ENCODE results near the gene OGDH.

OGDH gene

GRCh38 chr7:44617225-44617890 lies 10.9 kb downstream of the OGDH start:
- H3K9me3 Mint-ChIP-seq = no peaks in the 10 kb centered on the region
- H3K4me3 Mint-ChIP-seq = no peak overlapping the region
- CTCF ChIA-PET = interaction anchor here (0.7 to 1.4 kb wide), 4 partner anchors 10 to 230 kb away, joined by 3 to 4 read pairs (median 4); partner anchors contain the start of gene H2AZ2
- peaks cover 32% of the 10 kb centered on the region for H3K36me3 Mint-ChIP-seq
- H3K27me3 Mint-ChIP-seq = no peaks in the 10 kb centered on the region
- DNase-seq = no peak
- peak overlapping the region; percentile 77 for H3K27ac Mint-ChIP-seq
- H3K4me1 Mint-ChIP-seq = peaks cover 72% of the 10 kb centered on the region

- no peaks in the 10 kb centered on the region for H3K9me3 Mint-ChIP-seq
- no peak overlapping the region for H3K4me3 Mint-ChIP-seq
- H3K27me3 Mint-ChIP-seq = no peaks in the 10 kb centered on the region
- CTCF ChIA-PET = interaction anchor here (0.7 kb wide), 1 partner anchor 133 kb away, joined by 3 read pairs; no protein-coding TSS in a partner anchor
- peaks cover 33% of the 10 kb centered on the region for H3K36me3 Mint-ChIP-seq
- peaks cover 79% of the 10 kb centered on the region for H3K4me1 Mint-ChIP-seq
- peak overlapping the region; percentile 77 for H3K27ac Mint-ChIP-seq
- no peak for DNase-seq
These were observed 11.6 kb downstream of the OGDH start for GRCh38 chr7:44618045-44618444.

- peaks cover 36% of the 10 kb centered on the region for H3K36me3 Mint-ChIP-seq
- peak overlapping the region; percentile 34 for H3K27ac Mint-ChIP-seq
- H3K9me3 Mint-ChIP-seq = no peaks in the 10 kb centered on the region
- H3K4me1 Mint-ChIP-seq = peaks cover 86% of the 10 kb centered on the region
- CTCF ChIA-PET = interaction anchor here (0.6 kb wide), 1 partner anchor 13 kb away, joined by 3 read pairs; no protein-coding TSS in a partner anchor
- H3K4me3 Mint-ChIP-seq = no peak overlapping the region
- H3K27me3 Mint-ChIP-seq = no peaks in the 10 kb centered on the region
- no peak for DNase-seq
These were observed 12.3 kb downstream of the OGDH start for GRCh38 chr7:44618753-44619152.

- Mint-ChIP-seq H3K27me3 (no peaks in the 10 kb centered on the region), H3K27ac (peak overlapping the region; percentile 55), H3K4me3 (no peak overlapping the region), H3K4me1 (peaks cover 92% of the 10 kb centered on the region), H3K9me3 (no peaks in the 10 kb centered on the region), H3K36me3 (peaks cover 48% of the 10 kb centered on the region)
- DNase-seq = no peak
- CTCF ChIA-PET = interaction anchor here (1.1 kb wide), 1 partner anchor 236 kb away, joined by 3 read pairs; no protein-coding TSS in a partner anchor
These were observed 14.8 kb downstream of the OGDH start for GRCh38 chr7:44621034-44621749.

- DNase-seq = no peak
- Mint-ChIP-seq H3K9me3 (no peaks in the 10 kb centered on the region), H3K4me3 (no peak overlapping the region), H3K4me1 (peaks cover 96% of the 10 kb centered on the region), H3K27me3 (no peaks in the 10 kb centered on the region), H3K36me3 (peaks cover 52% of the 10 kb centered on the region), H3K27ac (peak overlapping the region; percentile 55)
- CTCF ChIA-PET = no interaction called here
These were observed 15.3 kb downstream of the OGDH start for GRCh38 chr7:44621750-44622103.

- Mint-ChIP-seq H3K4me3 (no peak overlapping the region), H3K27me3 (no peaks in the 10 kb centered on the region), H3K36me3 (peaks cover 52% of the 10 kb centered on the region), H3K9me3 (no peaks in the 10 kb centered on the region), H3K4me1 (peaks cover 90% of the 10 kb centered on the region), H3K27ac (peak overlapping the region; percentile 92)
- CTCF ChIA-PET = no interaction called here
- DNase-seq = peak; percentile 52
These were observed 16.1 kb downstream of the OGDH start for GRCh38 chr7:44622342-44623151.

GRCh38 chr7:44624318-44624717 lies 17.9 kb downstream of the OGDH start:
- Mint-ChIP-seq H3K4me3 (no peak overlapping the region), H3K4me1 (peaks cover 78% of the 10 kb centered on the region), H3K36me3 (peaks cover 50% of the 10 kb centered on the region), H3K27ac (peak overlapping the region; percentile 92), H3K9me3 (no peaks in the 10 kb centered on the region), H3K27me3 (no peaks in the 10 kb centered on the region)
- no peak for DNase-seq
- CTCF ChIA-PET = interaction anchor here (1.0 to 3.7 kb wide), 2 partner anchors 9 to 15 kb away, joined by 3 to 13 read pairs; no protein-coding TSS in a partner anchor

- CTCF ChIA-PET = interaction anchor here (0.7 to 3.7 kb wide), 3 partner anchors 10 to 172 kb away, joined by 4 to 13 read pairs (median 4); no protein-coding TSS in a partner anchor
These were observed 19.4 kb downstream of the OGDH start for GRCh38 chr7:44625526-44626471.

GRCh38 chr7:44626620-44627019 lies 20.2 kb downstream of the OGDH start:
- Mint-ChIP-seq H3K27me3 (no peaks in the 10 kb centered on the region), H3K27ac (peak overlapping the region; percentile 92), H3K36me3 (peaks cover 57% of the 10 kb centered on the region), H3K9me3 (no peaks in the 10 kb centered on the region), H3K4me1 (peaks cover 79% of the 10 kb centered on the region), H3K4me3 (no peak overlapping the region)
- CTCF ChIA-PET = interaction anchor here (3.7 kb wide), 1 partner anchor 13 kb away, joined by 13 read pairs; no protein-coding TSS in a partner anchor
- no peak for DNase-seq

More at GRCh38 chr7:44625526-44626471, 19.4 kb downstream of the OGDH start:
- Mint-ChIP-seq H3K4me1 (peaks cover 79% of the 10 kb centered on the region), H3K36me3 (peaks cover 54% of the 10 kb centered on the region), H3K27ac (peak overlapping the region; percentile 92), H3K9me3 (no peaks in the 10 kb centered on the region), H3K4me3 (no peak overlapping the region), H3K27me3 (no peaks in the 10 kb centered on the region)
- no peak for DNase-seq

- Mint-ChIP-seq H3K9me3 (no peaks in the 10 kb centered on the region), H3K4me3 (no peak overlapping the region), H3K36me3 (peaks cover 62% of the 10 kb centered on the region), H3K27ac (peak overlapping the region; percentile 96), H3K4me1 (peaks cover 78% of the 10 kb centered on the region), H3K27me3 (no peaks in the 10 kb centered on the region)
- no peak for DNase-seq
- CTCF ChIA-PET = no interaction called here
These were observed 23.5 kb downstream of the OGDH start for GRCh38 chr7:44629829-44630522.

GRCh38 chr7:44630792-44631457 lies 24.5 kb downstream of the OGDH start:
- H3K27me3 Mint-ChIP-seq = no peaks in the 10 kb centered on the region
- CTCF ChIA-PET = no interaction called here
- no peak for DNase-seq
- H3K4me1 Mint-ChIP-seq = peaks cover 78% of the 10 kb centered on the region
- H3K27ac Mint-ChIP-seq = peak overlapping the region; percentile 96
- H3K4me3 Mint-ChIP-seq = no peak overlapping the region
- no peaks in the 10 kb centered on the region for H3K9me3 Mint-ChIP-seq
- H3K36me3 Mint-ChIP-seq = peaks cover 59% of the 10 kb centered on the region

GRCh38 chr7:44631458-44632115 lies 25.2 kb downstream of the OGDH start:
- Mint-ChIP-seq H3K4me1 (peaks cover 78% of the 10 kb centered on the region), H3K27ac (peak overlapping the region; percentile 96), H3K27me3 (no peaks in the 10 kb centered on the region), H3K4me3 (no peak overlapping the region), H3K9me3 (no peaks in the 10 kb centered on the region), H3K36me3 (peaks cover 59% of the 10 kb centered on the region)
- peak; percentile 59 for DNase-seq
- CTCF ChIA-PET = no interaction called here

Measured in activated naive CD4-positive, alpha-beta T cell treated with anti-CD3 and anti-CD28 coated beads, Interleukin-2, amount 10 ng/mL, durations not matched to agents 7 days and 5 days (primary cell).